Peyer's patch (tissue), 4 donors: Measurements from ENCODE around the gene GPRIN2. TPM values are rescaled to one million over a fixed set of nuclear protein-coding genes. Genes with fewer than 3 reads are reported as not detected.

Experiments
- DNase-seq, 3 donors: peaks; one replicate each; pipeline ENCODE4 v3.0.0-alpha.2; 2017 to 2019
- H3K27ac ChIP-seq, 4 donors: fragments of 200-600 bp; sonication (generic); one replicate each; pipeline ENCODE4 v1.5.1; 2016 to 2019
- H3K27me3 ChIP-seq, 2 donors: fragments of 200-600 bp; sonication (generic); one replicate each; pipeline ENCODE4 v1.5.1; 2019
- H3K36me3 ChIP-seq, 3 donors: fragments of 200-600 bp; sonication (generic); one replicate each; pipeline ENCODE4 v1.5.1; 2016 to 2019
- H3K4me1 ChIP-seq, 4 donors: fragments of 200-600 bp; sonication (generic); one replicate each; pipeline ENCODE4 v1.5.1; 2016 to 2019
- H3K4me3 ChIP-seq, 4 donors: fragments of 200-600 bp; sonication (generic); 1 replicate in 3 of 4; 2 replicates in 1 of 4; pipeline ENCODE4 v1.5.1; 2016 to 2019; ENCODE audit warnings: mild to moderate bottlenecking in 1 of 4
- H3K9me3 ChIP-seq, 4 donors: fragments of 200-600 bp; sonication (generic); one replicate each; pipeline ENCODE4 v1.5.1; 2016 to 2019; ENCODE audit warnings: mild to moderate bottlenecking in 1 of 4
- POLR2A ChIP-seq, 2 donors: fragments of 450-650 bp; IDR thresholded peaks; one replicate each; pipeline ENCODE4 v1.5.1; 2017; ENCODE audit warnings: antibody characterized with exemption in 2 of 2, mild to moderate bottlenecking in 2 of 2, moderate library complexity in 2 of 2
- total RNA-seq, 4 donors: library from RNA; depleted of rRNA; stranded (reverse); fragments of >200 nt; gene quantifications; one replicate each; pipeline ENCODE4 v1.1.0, GENCODE V29; 2016
- TF ChIP-seq, protein P1 (sequence below), 6 experiments: fragments of 450-650 bp in 4 of 6; fragments of 200-600 bp in 2 of 6; sonication (generic) in 1 of 6; IDR thresholded peaks; one replicate each; pipeline ENCODE4 v1.5.1; 2017 to 2019; ENCODE audit warnings: antibody characterized with exemption in 6 of 6, mild to moderate bottlenecking in 3 of 6, moderate library complexity in 1 of 6

Gene GPRIN2
- total RNA-seq, 4 donors from 2014 or later: 6.6 to 79.9 (median 54.7) TPM

GRCh38 chr10:46522295-46523118 is 34.0 kb downstream of the GPRIN2 start:
- TF ChIP-seq, protein P1, sequence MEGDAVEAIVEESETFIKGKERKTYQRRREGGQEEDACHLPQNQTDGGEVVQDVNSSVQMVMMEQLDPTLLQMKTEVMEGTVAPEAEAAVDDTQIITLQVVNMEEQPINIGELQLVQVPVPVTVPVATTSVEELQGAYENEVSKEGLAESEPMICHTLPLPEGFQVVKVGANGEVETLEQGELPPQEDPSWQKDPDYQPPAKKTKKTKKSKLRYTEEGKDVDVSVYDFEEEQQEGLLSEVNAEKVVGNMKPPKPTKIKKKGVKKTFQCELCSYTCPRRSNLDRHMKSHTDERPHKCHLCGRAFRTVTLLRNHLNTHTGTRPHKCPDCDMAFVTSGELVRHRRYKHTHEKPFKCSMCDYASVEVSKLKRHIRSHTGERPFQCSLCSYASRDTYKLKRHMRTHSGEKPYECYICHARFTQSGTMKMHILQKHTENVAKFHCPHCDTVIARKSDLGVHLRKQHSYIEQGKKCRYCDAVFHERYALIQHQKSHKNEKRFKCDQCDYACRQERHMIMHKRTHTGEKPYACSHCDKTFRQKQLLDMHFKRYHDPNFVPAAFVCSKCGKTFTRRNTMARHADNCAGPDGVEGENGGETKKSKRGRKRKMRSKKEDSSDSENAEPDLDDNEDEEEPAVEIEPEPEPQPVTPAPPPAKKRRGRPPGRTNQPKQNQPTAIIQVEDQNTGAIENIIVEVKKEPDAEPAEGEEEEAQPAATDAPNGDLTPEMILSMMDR (IDR thresholded peaks at IDR 0.05): no peak
- no peak for TF ChIP-seq POLR2A (IDR thresholded peaks at IDR 0.05)
- peak in 2 of 3 donors; percentile 22 to 27 for DNase-seq
- no peaks in the 10 kb centered on the region for H3K9me3 ChIP-seq

DNA sequence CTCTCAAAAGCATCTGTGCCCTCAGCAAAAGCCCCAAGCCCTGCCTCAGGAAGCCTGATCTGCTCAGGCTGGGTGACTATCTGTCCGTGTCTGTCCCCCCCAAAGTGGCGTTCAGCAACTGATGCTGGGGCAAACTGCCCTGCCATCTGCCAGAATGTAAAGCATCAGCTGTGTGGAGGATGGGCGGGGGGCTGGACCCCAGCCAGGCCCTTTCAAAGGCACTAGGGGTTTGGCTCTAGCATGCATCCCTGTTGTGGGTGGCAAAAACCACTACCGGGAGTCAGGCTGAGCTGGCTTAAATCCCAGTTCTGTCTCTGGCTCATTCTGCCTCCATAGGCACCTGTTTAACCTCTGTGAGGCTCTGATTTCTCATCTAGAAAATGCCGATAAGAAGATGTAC is 35.5 kb downstream of the GPRIN2 start:
- peak in 2 of 3 donors; percentile 41 to 44 for DNase-seq
- Histone ChIP-seq H3K27me3 (no peaks in the 10 kb centered on the region), H3K4me1 (peaks cover 0 to 12% (median 3%) of the 10 kb centered on the region in 4 donors), H3K9me3 (no peaks in the 10 kb centered on the region), H3K36me3 (no peaks in the 10 kb centered on the region), H3K27ac (no peak overlapping the region), H3K4me3 (no peak overlapping the region)
- no peak for TF ChIP-seq POLR2A (IDR thresholded peaks at IDR 0.05)
- TF ChIP-seq, protein P1 (IDR thresholded peaks at IDR 0.05): no peak

More at GRCh38 chr10:46522295-46523118, 34.0 kb downstream of the GPRIN2 start:
- no peak overlapping the region for H3K27ac ChIP-seq
- peaks cover 0 to 12% (median 3%) of the 10 kb centered on the region in 4 donors for H3K4me1 ChIP-seq
- H3K36me3 ChIP-seq: no peaks in the 10 kb centered on the region
- H3K27me3 ChIP-seq: no peaks in the 10 kb centered on the region
- no peak overlapping the region for H3K4me3 ChIP-seq

DNA sequence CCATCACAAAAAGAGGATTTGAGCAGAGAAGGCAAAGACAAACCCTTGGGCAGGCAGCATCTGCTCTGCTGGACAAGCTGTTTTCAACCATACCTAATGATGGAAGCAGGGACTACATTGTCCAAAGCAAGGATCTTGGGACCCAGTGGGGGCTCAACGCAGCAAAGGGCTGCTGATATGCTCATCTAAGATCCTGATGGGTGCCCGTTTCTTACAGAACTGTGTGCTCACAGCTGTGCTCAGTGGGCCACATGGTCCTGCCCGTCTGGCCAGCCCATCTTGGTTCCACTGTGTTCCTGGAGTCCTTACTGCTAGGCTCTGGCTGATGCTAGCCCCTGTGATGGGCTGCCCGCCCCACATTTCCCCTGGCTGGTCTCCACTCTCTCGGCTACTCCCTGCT is 36.1 kb downstream of the GPRIN2 start:
- Histone ChIP-seq H3K27me3 (no peaks in the 10 kb centered on the region), H3K36me3 (no peaks in the 10 kb centered on the region), H3K4me3 (no peak overlapping the region), H3K9me3 (no peaks in the 10 kb centered on the region), H3K4me1 (peaks cover 0 to 12% (median 3%) of the 10 kb centered on the region in 4 donors), H3K27ac (no peak overlapping the region)
- no peak for TF ChIP-seq POLR2A (IDR thresholded peaks at IDR 0.05)
- TF ChIP-seq, protein P1 (IDR thresholded peaks at IDR 0.05): no peak
- peak in 2 of 3 donors; percentile 42 to 43 for DNase-seq

DNA sequence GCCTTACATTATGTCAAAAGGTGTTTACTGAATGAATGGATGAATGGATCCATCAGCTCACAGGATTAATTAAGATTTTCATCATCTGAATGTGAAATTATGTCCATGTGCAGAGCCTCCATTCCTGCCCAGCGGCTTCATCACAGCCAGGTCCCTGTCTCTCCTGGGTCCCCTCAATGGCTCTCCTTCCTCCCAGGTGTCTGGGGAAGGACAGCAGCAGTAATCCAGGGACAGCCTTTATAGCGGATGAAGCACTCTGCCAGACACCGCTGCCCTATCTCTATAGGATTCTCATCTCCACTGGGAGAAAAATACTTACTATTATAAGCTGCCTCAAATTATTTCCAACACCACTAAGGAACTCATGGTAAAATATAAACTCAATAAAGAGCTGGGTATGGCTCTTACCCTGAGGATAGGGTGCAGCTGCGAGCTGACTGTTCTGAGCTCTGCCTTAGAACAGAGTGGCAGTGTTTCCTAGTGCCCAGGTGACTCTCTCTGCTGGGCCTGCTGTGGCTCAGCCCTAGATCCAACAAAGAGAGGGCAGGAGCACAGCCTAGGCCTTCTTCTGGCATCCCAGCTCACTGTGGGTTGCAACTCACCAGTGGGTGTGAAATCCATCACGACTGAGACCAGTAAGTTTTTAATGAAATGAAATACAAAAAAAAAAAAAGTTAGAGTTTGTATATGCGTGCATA is 38.3 kb downstream of the GPRIN2 start:
- no peaks in the 10 kb centered on the region for H3K36me3 ChIP-seq
- H3K27ac ChIP-seq: no peak overlapping the region
- peak; percentile 11 to 39 (median 28) for DNase-seq
- no peaks in the 10 kb centered on the region for H3K9me3 ChIP-seq
- H3K4me3 ChIP-seq: no peak overlapping the region
- H3K4me1 ChIP-seq: peaks cover 0 to 2% (median 0%) of the 10 kb centered on the region in 4 donors
- H3K27me3 ChIP-seq: no peaks in the 10 kb centered on the region
- no peak for TF ChIP-seq POLR2A (IDR thresholded peaks at IDR 0.05)
- TF ChIP-seq, protein P1 (IDR thresholded peaks at IDR 0.05): no peak

GRCh38 chr10:46517541-46517940 is 38.9 kb downstream of the GPRIN2 start:
- H3K9me3 ChIP-seq: no peaks in the 10 kb centered on the region
- TF ChIP-seq, protein P1 (IDR thresholded peaks at IDR 0.05): no peak
- TF ChIP-seq POLR2A (IDR thresholded peaks at IDR 0.05): no peak
- no peaks in the 10 kb centered on the region for H3K36me3 ChIP-seq
- no peak overlapping the region for H3K4me3 ChIP-seq
- no peaks in the 10 kb centered on the region for H3K4me1 ChIP-seq
- no peaks in the 10 kb centered on the region for H3K27me3 ChIP-seq
- peak in 1 of 3 donors; percentile 15 for DNase-seq
- H3K27ac ChIP-seq: no peak overlapping the region
